K562 (cell line): Measurements from ENCODE around the gene ZNF35. TPM values are rescaled to one million over a fixed set of nuclear protein-coding genes. Genes with fewer than 3 reads are reported as not detected.

ENCODE experiments used
- CREB3L1 ChIP-seq: fragments of 450-650 bp; IDR thresholded peaks from 2 replicates; pipeline ENCODE4 v1.6.1; 2014; ENCODE audit warnings: low read depth, mild to moderate bottlenecking, moderate library complexity, borderline replicate concordance
- HMGXB4 ChIP-seq: sonication (generic); formaldehyde crosslinking; IDR thresholded peaks from 2 replicates; pipeline ENCODE4 v1.8.1; 2023; ENCODE audit warnings: mild to moderate bottlenecking, missing genetic modification reagents
- KDM4B ChIP-seq, 2 experiments: fragments of 450-650 bp in 1 of 2; sonication (generic) in 1 of 2; IDR thresholded peaks; 2 replicates each; pipeline ENCODE4 v1.6.1; 2016 to 2017; ENCODE audit warnings: borderline replicate concordance in 2 of 2, antibody characterized with exemption in 1 of 2, low read depth in 1 of 2, mild to moderate bottlenecking in 1 of 2
- NR2C1 ChIP-seq, 2 experiments: fragments of 450-650 bp; IDR thresholded peaks; 2 replicates each; pipeline ENCODE4 v1.6.1; 2017; ENCODE audit warnings: mild to moderate bottlenecking in 2 of 2, antibody characterized with exemption in 1 of 2, inconsistent platforms in 1 of 2, missing compliant biosample characterization in 1 of 2, missing genetic modification characterization in 1 of 2
- TOE1 ChIP-seq, 2 experiments: fragments of 450-650 bp in 1 of 2; sonication (generic) in 1 of 2; formaldehyde crosslinking in 1 of 2; IDR thresholded peaks; 2 replicates each; pipeline versions ENCODE4 v1.7.1 to v1.8.0; 2016 to 2022; ENCODE audit warnings: borderline replicate concordance in 2 of 2, mild to moderate bottlenecking in 2 of 2, antibody characterized with exemption in 1 of 2, inconsistent platforms in 1 of 2, low read depth in 1 of 2, missing genetic modification reagents in 1 of 2, moderate library complexity in 1 of 2
- ZBTB49 ChIP-seq: sonication (generic); formaldehyde crosslinking; IDR thresholded peaks from 2 replicates; pipeline ENCODE4 v1.8.0; 2022; ENCODE audit warnings: missing genetic modification reagents, mild to moderate bottlenecking, borderline replicate concordance
- ZNF318 ChIP-seq, 2 experiments: fragments of 450-650 bp; IDR thresholded peaks; 2 replicates each; pipeline ENCODE4 v1.6.1; 2016; ENCODE audit warnings: mild to moderate bottlenecking in 2 of 2, borderline replicate concordance in 1 of 2, low read depth in 1 of 2, moderate library complexity in 1 of 2
- ZNF778 ChIP-seq: fragments of 450-650 bp; formaldehyde crosslinking; IDR thresholded peaks from 2 replicates; pipeline ENCODE4 v1.4.0; 2020; ENCODE audit warnings: mild to moderate bottlenecking, moderate library complexity
- polyA plus RNA-seq, 8 experiments: library from polyadenylated mRNA; depleted of rRNA in 4 of 8; stranded (reverse) in 5 of 8; unstranded in 3 of 8; fragments of >200 nt; fragmentation: Nextera tagmentation in 2 of 8; fragmentation: Illumina TruSeq in 1 of 8; extraction: Ambion mirVana in 2 of 8; extraction: Trizol in 1 of 8; gene quantifications; 2 replicates each; pipeline versions ENCODE4 v1.2.1 to v1.2.3, GENCODE V29; 2011 to 2014; ENCODE audit warnings: inconsistent platforms in 1 of 8, missing spikeins in 1 of 8
- total RNA-seq, 7 experiments: library from RNA; depleted of rRNA in 6 of 7; stranded (reverse); fragments of >200 nt in 6 of 7; fragmentation: Illumina TruSeq in 2 of 7; extraction: Trizol in 2 of 7; gene quantifications; 2 replicates each; pipeline versions ENCODE4 v1.2.1 to v1.2.3, GENCODE V29; 2011 to 2021; ENCODE audit warnings: low replicate concordance in 1 of 7

The ZNF35 gene
- total and polyA plus RNA-seq, 9 of the 15 experiments (the other 6 are each of a cell fraction or from before 2014, with no cell fraction given): 8.0 to 18.2 (median 14.8) TPM

GRCh38 chr3:44624749-44625480 lies 23.6 kb upstream of the ZNF35 start, which contains the start of gene ZNF197 (continued):
- 0 out of 2 replicates have a peak, but pooled peaks have one; percentile 40 for TF ChIP-seq ZBTB49 (CRISPR knock-in tag)
- TF ChIP-seq NR2C1 (IDR thresholded peaks at IDR 0.05): peak; percentile 74
- peak; percentile 82 for TF ChIP-seq NR2C1 (tag; IDR thresholded peaks at IDR 0.05)
- TF ChIP-seq TOE1 (IDR thresholded peaks at IDR 0.05; ENCODE audit: borderline replicate concordance): peak; percentile 74
- no peak for TF ChIP-seq TOE1 (CRISPR knock-in tag; IDR thresholded peaks at IDR 0.05; ENCODE audit: borderline replicate concordance, low read depth)
- TF ChIP-seq ZNF318 (IDR thresholded peaks at IDR 0.05; ENCODE audit: borderline replicate concordance in 1 of 2, low read depth in 1 of 2): no peak
- no peak for TF ChIP-seq HMGXB4
- TF ChIP-seq KDM4B (IDR thresholded peaks at IDR 0.05; ENCODE audit: borderline replicate concordance in 2 of 2, low read depth in 1 of 2): peak in 1 of 2 experiments; percentile 90; a peak in 2 of 4 replicates
- no peak for TF ChIP-seq ZNF778 (CRISPR knock-in tag)
- TF ChIP-seq CREB3L1: peak; percentile 74
